ENCODE results near the gene USP7. TPM values are rescaled to one million over a fixed set of nuclear protein-coding genes. Genes with fewer than 3 reads are reported as not detected.

Gene USP7
- polyA plus RNA-seq, 1 of the 3 experiments (the other 2 are of a cell fraction), result 8.6 TPM

DNA sequence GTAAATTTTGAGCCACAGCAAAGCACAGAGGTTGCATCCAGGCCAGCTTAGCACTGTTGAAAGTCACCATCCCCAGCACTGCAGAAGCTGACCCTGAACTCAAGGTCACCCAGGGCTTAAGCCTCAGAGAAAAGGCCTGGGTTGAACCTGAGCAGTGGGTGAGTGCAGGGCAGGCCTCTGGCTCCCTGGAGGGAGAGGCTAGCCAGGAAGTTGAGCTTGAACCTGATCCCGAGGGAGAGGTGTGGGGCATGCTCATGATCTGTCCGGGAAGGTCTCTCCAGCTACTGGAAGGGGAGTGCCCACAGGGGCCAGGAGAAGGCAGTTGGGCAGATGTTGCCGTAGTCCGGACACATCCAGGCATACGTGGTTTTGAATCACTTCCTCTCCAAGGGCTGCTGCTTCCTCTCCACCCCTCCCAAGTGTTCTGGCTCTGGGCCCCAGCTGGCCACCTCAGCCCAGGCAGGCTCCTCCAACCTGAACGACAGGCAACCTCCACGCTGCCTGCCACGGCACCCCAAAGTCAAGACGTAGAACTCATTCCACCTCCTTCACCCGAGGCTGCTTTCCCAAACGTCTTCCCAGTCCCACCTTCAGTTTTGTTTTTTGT is 113.3 kb downstream of the USP7 start:
- DNase-seq, result peak; percentile 36
- Histone ChIP-seq H3K9me2 (no peaks in the 10 kb centered on the region), H3K79me2 (ENCODE audit: insufficient read depth) (peaks cover 28% of the 10 kb centered on the region; the same call in 1 of the 2 replicates), H3K27me3 (ENCODE audit: insufficient read depth) (no peaks in the 10 kb centered on the region), H3K27ac (ENCODE audit: low read depth in 2 of 2, low read length in 1 of 2) (peak overlapping the region; percentile 53 to 82; a peak in 3 of 4 replicates), H3F3A (replicated peaks; ENCODE audit: insufficient read depth) (peaks cover 64% of the 10 kb centered on the region), H3K9me3 (no peaks in the 10 kb centered on the region), H3K4me2 (peak overlapping the region; percentile 65), H3K4me3 (ENCODE audit: low read depth in 2 of 2, low read length in 1 of 2) (no peak overlapping the region), H3K4me1 (ENCODE audit: control insufficient read depth in 1 of 2, insufficient read depth in 2 of 2, low read depth in 1 of 2, low read length in 1 of 2) (peaks cover 13 to 21% of the 10 kb centered on the region in 2 experiments; a peak in 3 of 4 replicates), H3K9ac (peak overlapping the region; percentile 25; the same call in 1 of the 2 replicates), H3K36me3 (replicated peaks in 1 of 2; ENCODE audit: control insufficient read depth in 1 of 2, insufficient read depth in 2 of 2, low read length in 1 of 2) (peaks cover 23 to 37% of the 10 kb centered on the region in 2 experiments), H4K20me1 (ENCODE audit: insufficient read depth) (peaks cover 37% of the 10 kb centered on the region), H2AFZ (ENCODE audit: low read depth) (no peak overlapping the region)
- CTCF ChIA-PET, result interaction anchor here (1.2 kb wide), 1 partner anchor 14 kb away, joined by 5 read pairs; no protein-coding TSS in a partner anchor
- 41% methylated on average over 9 of the region's 11 CpGs for WGBS (ENCODE audit: low lambda C conversion rate)
- POLR2A ChIA-PET, result interaction anchor here (0.9 kb wide), 1 partner anchor 18 kb away, joined by 4 read pairs; the partner anchor contains the start of gene CARHSP1
- TF ChIP-seq GABPA (IDR thresholded peaks at IDR 0.05; ENCODE audit: low read depth) (peak; percentile 71), NFIC (IDR thresholded peaks at IDR 0.05; ENCODE audit: borderline replicate concordance) (peak; percentile 61; the same call in 1 of the 2 replicates), FOSL2 (IDR thresholded peaks at IDR 0.05; ENCODE audit: borderline replicate concordance, low read depth) (no peak), TCF12 (IDR thresholded peaks at IDR 0.05) (peak; percentile 60), JUND (IDR thresholded peaks at IDR 0.05) (no peak), NRF1 (IDR thresholded peaks at IDR 0.05; ENCODE audit: low read depth, low read length) (no peak), ELF1 (IDR thresholded peaks at IDR 0.05) (no peak), EP300 (IDR thresholded peaks at IDR 0.05; ENCODE audit: borderline replicate concordance in 1 of 2, low read depth in 1 of 2, low read length in 1 of 2) (peak in 1 of 2 experiments; percentile 39; a peak in 1 of 4 replicates), EZH2phosphoT487 (IDR thresholded peaks at IDR 0.05; ENCODE audit: borderline replicate concordance, low read depth) (no peak), POLR2AphosphoS5 (IDR thresholded peaks at IDR 0.05; ENCODE audit: low read depth, low read length) (peak; percentile 63)
- TF ChIP-seq, protein P1, sequence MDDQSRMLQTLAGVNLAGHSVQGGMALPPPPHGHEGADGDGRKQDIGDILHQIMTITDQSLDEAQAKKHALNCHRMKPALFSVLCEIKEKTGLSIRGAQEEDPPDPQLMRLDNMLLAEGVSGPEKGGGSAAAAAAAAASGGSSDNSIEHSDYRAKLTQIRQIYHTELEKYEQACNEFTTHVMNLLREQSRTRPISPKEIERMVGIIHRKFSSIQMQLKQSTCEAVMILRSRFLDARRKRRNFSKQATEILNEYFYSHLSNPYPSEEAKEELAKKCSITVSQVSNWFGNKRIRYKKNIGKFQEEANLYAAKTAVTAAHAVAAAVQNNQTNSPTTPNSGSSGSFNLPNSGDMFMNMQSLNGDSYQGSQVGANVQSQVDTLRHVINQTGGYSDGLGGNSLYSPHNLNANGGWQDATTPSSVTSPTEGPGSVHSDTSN (IDR thresholded peaks at IDR 0.05), result no peak
- TF ChIP-seq, protein P2, sequence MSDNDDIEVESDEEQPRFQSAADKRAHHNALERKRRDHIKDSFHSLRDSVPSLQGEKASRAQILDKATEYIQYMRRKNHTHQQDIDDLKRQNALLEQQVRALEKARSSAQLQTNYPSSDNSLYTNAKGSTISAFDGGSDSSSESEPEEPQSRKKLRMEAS (IDR thresholded peaks at IDR 0.05; ENCODE audit: low read depth), result peak; percentile 70

DNA sequence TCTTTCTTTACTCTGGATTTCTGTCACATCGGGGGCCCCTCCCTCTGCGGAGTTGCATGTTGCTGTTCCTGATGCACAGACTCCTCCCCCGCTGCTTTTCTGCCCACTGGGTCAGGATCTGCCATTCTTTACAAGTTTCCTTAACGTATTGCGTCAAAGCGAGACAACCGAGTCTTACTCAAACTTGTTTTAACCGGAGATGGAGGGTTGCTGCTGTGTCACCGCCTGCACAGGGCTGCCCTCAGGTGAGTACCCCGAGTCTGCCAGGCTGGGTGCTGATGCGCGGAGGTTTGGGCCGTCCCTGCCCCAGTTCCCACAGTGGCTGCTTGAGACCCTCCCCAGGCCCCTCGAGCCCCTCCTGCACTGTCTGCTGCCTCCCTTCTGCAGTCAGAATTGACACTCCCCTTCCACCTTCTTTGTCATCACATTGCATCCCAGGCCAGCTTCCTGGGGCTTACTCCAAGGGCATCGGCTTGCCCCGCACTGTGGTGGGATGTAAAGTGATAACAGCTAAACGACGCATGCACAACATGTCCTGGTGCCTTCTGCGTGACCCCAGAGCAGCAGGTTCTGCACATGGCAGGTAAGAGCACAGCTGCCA is 114.2 kb downstream of the USP7 start:
- no peak overlapping the region; the same call in 1 of the 2 replicates for H3K9ac ChIP-seq
- 82% methylated on average over 19 of the region's 19 CpGs for WGBS (ENCODE audit: low lambda C conversion rate)
- peak overlapping the region; percentile 65 for H3K4me2 ChIP-seq

More for the DNA sequence above, 114.2 kb downstream of the USP7 start:
- Histone ChIP-seq H4K20me1 (ENCODE audit: insufficient read depth) (peaks cover 40% of the 10 kb centered on the region), H2AFZ (ENCODE audit: low read depth) (no peak overlapping the region), H3K4me3 (ENCODE audit: low read depth in 2 of 2, low read length in 1 of 2) (no peak overlapping the region; a peak in 1 of 4 replicates), H3K9me3 (no peaks in the 10 kb centered on the region), H3K36me3 (replicated peaks in 1 of 2; ENCODE audit: control insufficient read depth in 1 of 2, insufficient read depth in 2 of 2, low read length in 1 of 2) (peaks cover 19 to 32% of the 10 kb centered on the region in 2 experiments), H3K27ac (ENCODE audit: low read depth in 2 of 2, low read length in 1 of 2) (peak overlapping the region; percentile 53 to 82), H3F3A (replicated peaks; ENCODE audit: insufficient read depth) (peaks cover 64% of the 10 kb centered on the region), H3K4me1 (ENCODE audit: control insufficient read depth in 1 of 2, insufficient read depth in 2 of 2, low read depth in 1 of 2, low read length in 1 of 2) (peaks cover 13 to 21% of the 10 kb centered on the region in 2 experiments; a peak in 3 of 4 replicates), H3K9me2 (no peaks in the 10 kb centered on the region), H3K27me3 (ENCODE audit: insufficient read depth) (no peaks in the 10 kb centered on the region), H3K79me2 (ENCODE audit: insufficient read depth) (peaks cover 32% of the 10 kb centered on the region; the same call in 1 of the 2 replicates)
- ChIA-PET POLR2A (no interaction called here), CTCF (interaction anchor here (1.1 to 1.2 kb wide), 2 partner anchors 15 to 31 kb away, joined by 4 to 5 read pairs; no protein-coding TSS in a partner anchor)
- peak; percentile 16 for DNase-seq
- TF ChIP-seq RFX5 (IDR thresholded peaks at IDR 0.05; ENCODE audit: low read length), result no peak
- TF ChIP-seq FOXM1 (IDR thresholded peaks at IDR 0.05; ENCODE audit: low read depth), result no peak
- TF ChIP-seq TEAD4 (IDR thresholded peaks at IDR 0.05; ENCODE audit: borderline replicate concordance, insufficient read depth), result no peak
- TF ChIP-seq FOXJ3 (CRISPR knock-in tag; IDR thresholded peaks at IDR 0.05), result no peak
- TF ChIP-seq, protein P3, sequence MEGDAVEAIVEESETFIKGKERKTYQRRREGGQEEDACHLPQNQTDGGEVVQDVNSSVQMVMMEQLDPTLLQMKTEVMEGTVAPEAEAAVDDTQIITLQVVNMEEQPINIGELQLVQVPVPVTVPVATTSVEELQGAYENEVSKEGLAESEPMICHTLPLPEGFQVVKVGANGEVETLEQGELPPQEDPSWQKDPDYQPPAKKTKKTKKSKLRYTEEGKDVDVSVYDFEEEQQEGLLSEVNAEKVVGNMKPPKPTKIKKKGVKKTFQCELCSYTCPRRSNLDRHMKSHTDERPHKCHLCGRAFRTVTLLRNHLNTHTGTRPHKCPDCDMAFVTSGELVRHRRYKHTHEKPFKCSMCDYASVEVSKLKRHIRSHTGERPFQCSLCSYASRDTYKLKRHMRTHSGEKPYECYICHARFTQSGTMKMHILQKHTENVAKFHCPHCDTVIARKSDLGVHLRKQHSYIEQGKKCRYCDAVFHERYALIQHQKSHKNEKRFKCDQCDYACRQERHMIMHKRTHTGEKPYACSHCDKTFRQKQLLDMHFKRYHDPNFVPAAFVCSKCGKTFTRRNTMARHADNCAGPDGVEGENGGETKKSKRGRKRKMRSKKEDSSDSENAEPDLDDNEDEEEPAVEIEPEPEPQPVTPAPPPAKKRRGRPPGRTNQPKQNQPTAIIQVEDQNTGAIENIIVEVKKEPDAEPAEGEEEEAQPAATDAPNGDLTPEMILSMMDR (IDR thresholded peaks at IDR 0.05), result no peak
- TF ChIP-seq TAF1 (IDR thresholded peaks at IDR 0.05; ENCODE audit: borderline replicate concordance, low read depth, low read length), result no peak
